DMS114 treated with DMSO at 0.1 percent for 48 hours (cell line): ENCODE data around the gene IFT52.
"Not testable (repeated sequence)": the region's sequence is repeated elsewhere in the genome, so short reads cannot be mapped to it uniquely, and the experiment has no call there.

Source experiments
- DNase-seq: peaks from one replicate; lab custom pipeline; 2025; ENCODE audit not compliant: unreplicated experiment; lab: John Stamatoyannopoulos, UW

Gene IFT52

DNA sequence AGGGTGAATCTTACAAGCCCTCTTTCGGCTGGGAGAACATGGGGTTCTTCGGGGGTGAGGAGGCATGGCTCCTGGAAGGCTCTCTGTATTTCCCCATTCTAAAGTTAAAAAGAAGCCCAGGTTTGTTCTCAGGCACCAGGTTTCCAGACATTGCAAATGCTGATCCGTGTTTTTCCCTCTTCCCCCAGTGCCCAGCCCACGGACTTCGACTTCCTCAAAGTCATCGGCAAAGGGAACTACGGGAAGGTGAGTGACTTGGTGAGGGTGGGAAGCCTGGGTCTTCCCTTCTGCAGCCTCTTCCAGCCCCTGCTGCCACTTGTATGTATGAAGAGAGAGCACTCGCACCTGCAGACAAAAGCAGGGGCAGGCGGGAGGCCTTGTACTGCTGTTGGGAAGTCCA, 23.3 kb upstream of the IFT52 start:
- no peak for DNase-seq

- no peak for DNase-seq
These were observed 22.0 kb upstream of the IFT52 start for GRCh38 chr20:43568706-43569105.

DNA sequence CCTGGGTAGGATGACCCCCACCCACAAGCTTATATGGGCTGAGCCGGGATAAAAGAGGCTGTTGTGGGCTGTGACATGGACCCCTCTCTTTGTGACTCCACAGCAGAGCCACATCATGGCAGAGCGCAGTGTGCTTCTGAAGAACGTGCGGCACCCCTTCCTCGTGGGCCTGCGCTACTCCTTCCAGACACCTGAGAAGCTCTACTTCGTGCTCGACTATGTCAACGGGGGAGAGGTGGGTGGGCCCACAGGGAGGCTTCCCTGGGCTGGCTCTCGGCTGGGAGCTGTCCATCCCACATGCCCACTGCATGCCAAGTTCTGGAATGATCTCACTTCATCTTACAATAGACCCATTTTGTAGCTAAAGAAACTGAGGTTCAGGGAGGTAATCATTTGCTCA, 21.5 kb upstream of the IFT52 start:
- no peak for DNase-seq

DNA sequence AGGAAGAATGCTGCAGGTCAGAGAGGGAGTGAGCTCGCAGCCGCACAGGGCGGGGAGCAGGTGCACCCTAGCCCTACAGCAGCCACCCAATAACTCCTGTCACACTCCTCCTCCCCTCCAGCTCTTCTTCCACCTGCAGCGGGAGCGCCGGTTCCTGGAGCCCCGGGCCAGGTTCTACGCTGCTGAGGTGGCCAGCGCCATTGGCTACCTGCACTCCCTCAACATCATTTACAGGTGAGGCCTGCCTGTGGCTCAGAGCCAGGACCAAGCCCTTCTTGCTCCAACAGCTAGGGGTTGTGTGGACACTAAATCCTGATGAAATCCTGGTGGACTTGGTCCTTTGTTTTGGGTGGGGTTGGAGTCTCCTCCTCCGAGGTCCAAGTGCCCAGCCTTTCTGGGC, 20.2 kb upstream of the IFT52 start:
- DNase-seq: no peak

GRCh38 chr20:43571310-43571709, 19.4 kb upstream of the IFT52 start:
- no peak for DNase-seq

DNA sequence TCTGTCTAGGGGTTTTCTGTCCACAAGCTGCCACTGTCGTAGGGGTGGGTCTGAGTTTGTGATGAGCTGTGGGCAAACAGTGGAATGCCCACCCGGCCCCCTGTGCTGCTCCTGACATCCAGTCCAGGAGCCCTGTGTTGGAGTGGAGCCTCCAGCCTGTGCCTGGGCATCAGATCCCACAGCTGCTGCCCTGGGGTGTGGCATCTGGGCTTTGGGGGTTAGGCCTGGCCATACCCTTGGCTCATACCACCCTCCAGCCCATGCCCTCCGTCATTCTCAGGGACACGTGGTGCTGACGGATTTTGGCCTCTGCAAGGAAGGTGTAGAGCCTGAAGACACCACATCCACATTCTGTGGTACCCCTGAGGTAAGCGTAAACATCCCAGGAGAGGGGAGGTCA, 19.0 kb upstream of the IFT52 start:
- DNase-seq: no peak

GRCh38 chr20:43572891-43573290, 17.8 kb upstream of the IFT52 start:
- DNase-seq: no peak

DNA sequence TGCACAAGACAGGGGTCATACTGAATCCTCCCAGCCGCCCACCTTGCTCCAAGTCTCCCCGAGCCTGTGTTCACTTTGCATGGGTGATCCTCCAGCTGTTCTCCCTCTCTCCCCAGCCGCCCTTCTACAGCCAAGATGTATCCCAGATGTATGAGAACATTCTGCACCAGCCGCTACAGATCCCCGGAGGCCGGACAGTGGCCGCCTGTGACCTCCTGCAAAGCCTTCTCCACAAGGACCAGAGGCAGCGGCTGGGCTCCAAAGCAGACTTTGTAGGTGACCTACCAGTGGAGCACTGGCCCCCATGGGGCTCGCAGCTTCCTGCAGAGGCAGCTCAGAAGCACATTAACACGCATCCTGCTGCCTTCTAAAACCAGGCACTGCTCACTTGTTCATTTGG, 14.6 kb upstream of the IFT52 start:
- DNase-seq: no peak

DNA sequence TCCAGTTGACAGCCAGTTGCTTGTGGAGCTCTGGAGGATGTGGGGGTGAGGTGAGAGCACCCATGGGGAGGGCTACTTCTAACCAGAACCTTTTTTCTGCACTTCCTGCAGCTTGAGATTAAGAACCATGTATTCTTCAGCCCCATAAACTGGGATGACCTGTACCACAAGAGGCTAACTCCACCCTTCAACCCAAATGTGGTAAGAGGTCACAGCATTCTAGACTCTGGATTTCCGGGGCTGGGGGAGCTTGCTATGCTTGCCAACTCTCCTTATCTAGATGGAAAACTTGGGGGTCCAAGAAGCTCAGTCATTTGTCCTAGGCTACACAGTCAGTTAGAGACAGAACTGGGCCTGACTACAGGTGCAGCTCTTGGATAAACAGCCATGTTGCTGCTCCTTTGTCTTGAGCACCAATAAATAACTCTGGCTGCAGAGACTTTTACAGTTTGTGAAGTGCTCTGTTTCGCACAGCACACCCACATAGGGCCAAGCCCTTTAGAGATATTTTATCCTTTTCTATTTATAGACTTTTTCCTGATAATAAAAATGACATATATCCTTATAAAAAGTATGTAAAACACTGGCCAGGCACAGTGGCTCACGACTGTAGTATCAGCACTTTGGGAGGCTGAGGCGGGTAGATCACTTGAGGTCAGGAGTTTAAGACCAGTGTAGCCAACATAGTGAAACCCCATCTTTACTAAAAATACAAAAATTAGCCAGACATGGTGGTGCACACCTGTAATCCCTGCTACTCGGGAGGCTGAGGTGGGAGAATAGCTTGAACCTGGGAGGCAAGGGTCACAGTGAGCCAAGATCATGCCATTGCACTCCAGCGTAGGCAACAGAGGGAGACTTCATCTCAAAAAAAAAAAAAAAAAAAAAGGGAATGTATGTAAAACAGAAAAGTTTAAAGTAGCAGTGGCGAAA, 10.6 kb upstream of the IFT52 start:
- DNase-seq: no peak

DNA sequence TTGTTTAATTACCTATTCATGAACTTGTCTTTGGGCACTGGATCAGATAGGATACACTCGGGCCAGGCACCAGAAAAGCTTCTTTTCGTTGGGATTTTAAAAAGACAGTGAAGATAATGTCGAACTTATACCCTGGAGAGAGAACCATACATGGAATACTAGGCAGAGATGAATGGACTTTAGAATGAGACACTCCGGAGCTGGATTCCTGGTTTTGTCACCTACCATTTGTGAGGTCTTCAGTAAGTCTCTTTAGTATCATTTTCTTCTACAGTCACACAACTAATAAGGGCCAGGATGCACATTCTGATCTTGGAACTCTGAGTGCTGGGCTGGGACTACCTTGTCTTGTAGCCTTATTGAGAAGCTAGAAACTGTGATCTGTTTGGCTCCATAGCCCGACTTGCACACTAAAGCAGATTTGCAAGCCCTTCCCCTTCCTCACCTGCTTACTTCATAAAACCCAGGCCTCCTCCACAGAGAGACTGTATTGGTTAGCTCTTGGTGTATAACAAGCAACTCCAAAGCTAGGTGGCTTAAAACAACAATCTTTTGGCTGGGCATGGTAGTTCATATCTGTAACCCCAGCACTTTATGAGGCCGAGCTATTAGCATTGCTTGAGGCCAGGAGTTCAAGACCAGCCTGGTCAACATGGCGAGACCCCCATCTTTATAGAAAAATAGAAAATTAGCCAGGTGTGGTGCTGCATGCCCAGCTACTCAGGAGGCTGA, 7.4 kb upstream of the IFT52 start:
- DNase-seq: no peak

DNA sequence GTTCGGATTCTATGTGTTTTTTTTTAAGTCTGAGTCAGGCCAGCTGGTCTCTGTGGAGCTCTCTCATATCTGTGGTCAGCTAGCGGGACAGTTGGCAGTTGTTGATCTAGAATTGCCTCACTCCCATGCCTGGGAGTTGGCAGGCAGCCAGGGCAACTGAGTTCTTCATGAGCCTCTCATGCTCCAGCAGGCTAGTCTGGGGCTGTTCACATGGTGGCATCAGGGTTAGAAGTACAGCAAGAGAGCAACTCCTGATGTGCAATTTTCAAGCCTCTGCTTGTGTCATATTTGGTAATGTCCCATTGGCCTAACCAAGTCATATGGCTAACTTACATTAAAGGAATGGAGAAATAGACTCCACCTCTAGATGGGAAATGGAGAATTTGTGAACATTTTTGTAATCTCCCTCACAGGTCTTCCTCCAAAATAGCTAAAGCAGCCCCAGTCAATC, 6.7 kb upstream of the IFT52 start:
- no peak for DNase-seq

DNA sequence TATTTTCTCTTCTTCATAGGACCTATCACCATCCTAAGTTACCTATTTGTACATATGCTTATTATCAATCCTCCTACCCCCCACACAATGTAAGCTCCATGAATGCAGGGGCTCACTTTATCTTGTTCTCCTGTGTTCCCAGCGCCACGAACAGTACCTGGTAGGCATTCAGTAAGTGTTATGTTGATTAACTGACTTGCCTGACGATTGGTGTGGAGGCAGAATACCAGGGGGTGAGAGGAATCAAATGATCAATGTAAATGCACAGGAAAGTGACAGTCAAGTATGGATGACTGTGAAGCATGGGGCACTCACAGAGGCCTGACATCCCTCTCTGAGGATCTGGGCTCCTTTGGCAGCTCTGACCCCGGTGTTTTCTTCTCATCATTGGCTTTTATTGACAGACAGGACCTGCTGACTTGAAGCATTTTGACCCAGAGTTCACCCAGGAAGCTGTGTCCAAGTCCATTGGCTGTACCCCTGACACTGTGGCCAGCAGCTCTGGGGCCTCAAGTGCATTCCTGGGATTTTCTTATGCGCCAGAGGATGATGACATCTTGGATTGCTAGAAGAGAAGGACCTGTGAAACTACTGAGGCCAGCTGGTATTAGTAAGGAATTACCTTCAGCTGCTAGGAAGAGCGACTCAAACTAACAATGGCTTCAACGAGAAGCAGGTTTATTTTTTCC, 6.1 kb upstream of the IFT52 start:
- no peak for DNase-seq

- DNase-seq: no peak
These were observed 4.1 kb upstream of the IFT52 start for GRCh38 chr20:43586641-43587040.

- DNase-seq: not testable (repeated sequence)
These were observed 2.2 kb upstream of the IFT52 start for GRCh38 chr20:43588526-43588925.

DNA sequence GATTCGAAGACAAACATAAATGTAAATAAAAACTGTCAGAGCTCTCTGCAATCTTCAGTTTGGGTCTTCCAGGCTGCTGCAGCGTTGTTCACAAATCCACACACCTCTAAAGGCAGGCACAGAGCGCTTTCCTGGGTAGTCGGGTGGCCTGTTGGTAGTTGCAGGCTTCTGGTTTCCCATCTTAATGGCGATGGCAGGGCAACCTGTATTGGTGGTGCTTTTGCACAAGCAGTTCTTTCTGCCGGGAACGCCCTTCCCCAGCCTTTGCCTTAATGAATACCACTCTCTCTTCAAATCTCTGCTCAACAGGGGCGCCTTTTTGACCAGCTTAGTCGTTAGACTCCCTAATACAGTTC, 723 bp upstream of the IFT52 start:
- no peak for DNase-seq

DNA sequence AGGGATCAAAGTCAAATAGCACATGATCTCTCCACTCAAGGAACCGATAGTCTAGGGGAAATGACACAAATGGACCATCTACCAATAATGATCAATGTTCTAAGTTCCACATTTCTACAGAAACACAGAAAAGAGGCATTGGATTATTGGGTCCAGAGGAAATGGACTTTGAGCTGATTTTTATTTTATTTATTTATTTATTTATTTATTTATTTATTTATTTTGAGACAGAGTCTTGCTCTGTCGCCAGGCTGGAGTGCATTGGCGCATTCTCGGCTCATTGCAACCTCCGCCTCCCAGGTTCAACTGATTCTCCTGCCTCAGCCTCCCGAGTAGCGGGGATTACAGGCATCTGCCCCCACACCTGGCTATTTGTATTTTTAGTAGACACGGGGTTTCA, 11.2 kb downstream of the IFT52 start:
- not testable (repeated sequence) for DNase-seq

- DNase-seq: no peak
These were observed 12.4 kb downstream of the IFT52 start for GRCh38 chr20:43603124-43603523.

- DNase-seq: no peak
These were observed 15.0 kb downstream of the IFT52 start for GRCh38 chr20:43605715-43606114.

- not testable (repeated sequence) for DNase-seq
These were observed 16.5 kb downstream of the IFT52 start for GRCh38 chr20:43607278-43607677.

DNA sequence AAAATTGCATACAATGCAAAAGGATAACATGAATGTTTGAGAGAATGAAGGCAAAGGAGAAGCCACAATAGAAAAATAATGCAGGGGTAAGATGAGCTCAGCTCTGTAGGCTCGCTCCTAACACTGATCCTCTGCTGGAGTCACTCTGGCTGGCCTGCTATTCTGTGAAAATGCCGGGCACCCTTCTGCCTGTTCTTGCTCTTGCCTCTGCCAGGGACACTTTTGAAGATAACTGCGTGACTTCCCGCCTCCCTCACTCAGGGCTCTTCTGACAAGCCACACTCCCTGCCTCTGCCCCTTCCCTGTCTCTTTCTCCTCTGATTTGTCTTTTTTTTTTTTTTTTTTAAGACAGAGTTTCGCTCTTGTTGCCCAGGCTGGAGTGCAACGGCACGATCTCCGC, 40.9 kb downstream of the IFT52 start:
- DNase-seq: no peak

DNA sequence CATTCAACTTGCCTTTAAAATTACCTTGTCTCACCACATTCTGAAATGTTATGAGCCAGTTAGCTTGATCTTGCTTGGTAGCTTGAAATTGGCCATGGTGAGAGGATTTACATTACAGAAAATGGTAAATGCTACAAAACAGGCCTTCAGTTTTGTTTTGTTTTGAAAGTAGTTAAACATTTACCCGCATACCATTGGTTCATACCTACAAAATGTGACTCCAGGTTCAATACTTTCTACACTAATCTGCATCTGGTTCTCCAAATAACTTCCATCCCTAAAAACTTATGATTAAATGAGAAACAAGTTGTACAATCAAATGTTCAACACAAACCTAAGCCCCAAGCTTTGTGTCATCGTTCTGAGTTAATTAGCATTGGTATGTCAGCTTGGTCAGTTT, 45.7 kb downstream of the IFT52 start:
- DNase-seq: no peak

DNA sequence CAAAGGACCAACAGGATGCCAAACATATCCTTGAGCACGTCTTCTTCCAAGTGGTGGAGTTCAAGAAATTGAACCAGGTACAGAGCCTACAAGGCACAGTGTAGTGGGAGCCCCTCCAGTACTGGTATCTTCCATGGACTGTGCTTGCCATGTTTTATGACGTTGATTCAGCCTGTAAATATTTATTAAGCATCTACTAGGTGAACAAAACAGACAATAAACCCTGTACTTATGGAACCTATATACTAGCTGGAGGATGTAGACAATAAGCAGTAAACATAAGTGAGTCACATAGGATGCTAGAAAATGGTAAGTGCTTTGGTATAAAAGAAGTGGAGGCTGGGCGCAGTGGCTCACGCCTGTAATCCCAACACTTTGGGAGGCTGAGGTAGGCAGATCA, 51.8 kb downstream of the IFT52 start:
- DNase-seq: no peak
